GM19324 (cell line): ENCODE results near the gene PARVG.

Experiments
- ATAC-seq: cut with Tn5 transposase; IDR thresholded peaks from one replicate; pipeline ENCODE4 v1.9.1; 2021; ENCODE audit warnings: mild to moderate bottlenecking, moderate library complexity; ENCODE audit not compliant: unreplicated experiment, low FRiP score

The PARVG gene

GRCh38 chr22:44179196-44179988 is 1.3 kb upstream of the PARVG start:
- ATAC-seq: no peak

- no peak for ATAC-seq
These were observed 578 bp upstream of the PARVG start for GRCh38 chr22:44179989-44180705.

- ATAC-seq: no peak
These were observed 547 bp downstream of the PARVG start for GRCh38 chr22:44181033-44181911.

- ATAC-seq: no peak
These were observed 1.3 kb downstream of the PARVG start for GRCh38 chr22:44181912-44182587.

GRCh38 chr22:44182588-44183286 is 2.0 kb downstream of the PARVG start:
- ATAC-seq: no peak

GRCh38 chr22:44183287-44183588 is 2.5 kb downstream of the PARVG start:
- ATAC-seq: no peak

GRCh38 chr22:44184006-44184405 is 3.3 kb downstream of the PARVG start:
- no peak for ATAC-seq

- ATAC-seq: no peak
These were observed 4.8 kb downstream of the PARVG start for GRCh38 chr22:44185237-44186120.

GRCh38 chr22:44186121-44186510 is 5.4 kb downstream of the PARVG start:
- ATAC-seq: no peak

GRCh38 chr22:44186737-44187136 is 6.0 kb downstream of the PARVG start:
- no peak for ATAC-seq

GRCh38 chr22:44187652-44188230 is 7.0 kb downstream of the PARVG start:
- ATAC-seq: no peak

GRCh38 chr22:44188316-44188715 is 7.6 kb downstream of the PARVG start:
- ATAC-seq: no peak

- ATAC-seq: no peak
These were observed 8.4 kb downstream of the PARVG start for GRCh38 chr22:44188986-44189630.

GRCh38 chr22:44190381-44190976 is 9.8 kb downstream of the PARVG start:
- no peak for ATAC-seq

GRCh38 chr22:44191036-44191454 is 10.3 kb downstream of the PARVG start:
- no peak for ATAC-seq

GRCh38 chr22:44192098-44192815 is 11.5 kb downstream of the PARVG start:
- no peak for ATAC-seq
